HG02588 (cell line): ENCODE measurements around the gene EDDM3A.
"Not testable (repeated sequence)": the region's sequence is repeated elsewhere in the genome, so short reads cannot be mapped to it uniquely, and the experiment has no call there.

ENCODE experiments used
- ATAC-seq: cut with Tn5 transposase; IDR thresholded peaks from one replicate; pipeline ENCODE4 v1.9.1; 2021; ENCODE audit warnings: mild to moderate bottlenecking, moderate library complexity; ENCODE audit not compliant: unreplicated experiment

EDDM3A gene

GRCh38 chr14:20732979-20733635 lies 12.6 kb upstream of the EDDM3A start:
- no peak for ATAC-seq

GRCh38 chr14:20733684-20734429 lies 11.8 kb upstream of the EDDM3A start:
- ATAC-seq: no peak

GRCh38 chr14:20734430-20734806 lies 11.3 kb upstream of the EDDM3A start:
- ATAC-seq: peak; percentile 50

DNA sequence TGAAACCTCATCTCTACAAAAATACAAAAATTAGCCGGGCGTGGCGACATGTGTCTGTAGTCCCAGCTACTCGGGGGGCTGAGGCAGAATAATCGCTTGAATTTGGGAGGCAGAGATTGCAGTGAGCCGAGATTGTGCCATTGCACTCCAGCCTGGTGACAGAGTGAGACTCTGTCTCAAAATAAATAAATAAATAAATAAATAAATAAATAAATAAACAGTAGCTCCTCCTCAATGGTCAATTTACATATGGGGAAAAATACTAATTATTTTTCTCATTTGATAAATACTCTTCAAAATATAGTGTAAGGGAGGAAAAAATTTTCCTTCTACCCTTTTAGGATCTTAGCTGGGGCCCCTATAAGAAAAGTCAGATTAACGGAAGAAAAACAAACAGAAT lies 7.4 kb upstream of the EDDM3A start:
- not testable (repeated sequence) for ATAC-seq

- ATAC-seq: no peak
Measured at GRCh38 chr14:20742132-20742531, 3.6 kb upstream of the EDDM3A start.

- no peak for ATAC-seq
Measured at GRCh38 chr14:20743556-20743955, 2.1 kb upstream of the EDDM3A start.

GRCh38 chr14:20746566-20746965 lies 879 bp downstream of the EDDM3A start:
- no peak for ATAC-seq

GRCh38 chr14:20748439-20748838 lies 2.8 kb downstream of the EDDM3A start:
- ATAC-seq: no peak

- ATAC-seq: no peak
Measured at GRCh38 chr14:20750194-20750593, 4.5 kb downstream of the EDDM3A start.

DNA sequence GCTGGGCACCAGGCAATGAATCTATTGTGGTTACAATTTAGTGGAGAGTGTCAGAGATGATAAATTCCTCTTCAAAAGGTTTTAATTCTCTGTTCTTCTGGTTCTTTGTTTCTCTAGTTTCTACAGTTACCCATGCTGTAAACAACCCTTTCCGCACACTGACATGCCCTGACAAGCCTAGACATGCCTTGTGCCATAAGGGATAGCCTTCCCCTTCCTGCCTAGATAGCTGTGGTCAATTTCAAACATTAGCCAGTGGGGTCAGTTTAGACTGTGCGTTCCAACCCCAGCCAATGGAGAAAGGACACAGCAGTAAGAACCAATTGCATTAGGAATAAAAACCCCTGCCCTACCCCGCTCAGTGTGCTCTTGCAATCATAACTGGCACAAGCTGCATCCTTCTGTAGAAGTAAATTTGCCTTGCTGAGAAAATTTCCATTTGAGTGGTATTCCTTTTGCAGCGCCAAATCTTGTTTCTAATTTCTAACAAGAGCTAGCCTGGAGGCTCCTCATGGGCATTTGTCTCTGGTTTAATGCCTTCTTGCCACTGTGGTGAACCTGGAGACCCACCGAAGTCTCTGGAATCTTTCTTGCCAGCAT lies 6.4 kb downstream of the EDDM3A start:
- no peak for ATAC-seq

DNA sequence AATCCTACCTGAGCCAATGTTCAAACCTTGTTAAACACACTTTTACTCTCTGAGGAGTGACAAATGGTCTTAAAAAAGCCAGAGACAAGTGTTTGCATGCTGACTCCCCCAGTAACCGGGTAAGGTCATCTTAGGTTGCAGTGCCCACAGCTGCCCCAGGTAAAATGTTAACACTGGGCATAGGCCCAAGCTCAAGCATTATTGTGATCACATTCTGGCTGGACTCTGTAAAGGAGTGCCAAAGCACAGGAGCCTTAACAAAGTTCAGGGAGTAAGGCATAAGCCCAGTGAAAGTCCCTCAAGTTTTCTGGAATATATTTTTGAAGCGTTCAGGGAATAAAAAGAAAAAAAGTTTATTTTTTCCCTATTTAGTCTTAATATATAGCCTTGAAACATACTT lies 8.6 kb downstream of the EDDM3A start:
- no peak for ATAC-seq

DNA sequence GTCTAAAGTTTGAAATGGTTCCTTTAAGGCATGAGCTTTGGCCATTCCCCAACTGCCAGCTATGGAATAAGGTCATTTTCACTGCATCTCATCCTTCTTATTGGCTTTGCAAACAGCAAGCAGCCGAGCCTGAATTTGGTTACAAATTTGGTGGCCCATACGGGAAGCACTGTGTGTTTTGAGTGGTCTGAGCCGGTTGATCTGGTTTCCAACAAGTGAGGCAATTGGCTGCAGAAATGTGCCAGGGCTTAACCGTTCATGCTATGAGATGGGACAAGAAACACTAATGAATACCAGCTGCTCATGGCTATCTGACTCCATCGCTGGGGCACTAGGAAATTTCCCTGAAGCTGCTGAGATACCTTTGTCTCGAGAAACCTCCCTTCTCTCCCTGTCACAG lies 9.3 kb downstream of the EDDM3A start:
- no peak for ATAC-seq

DNA sequence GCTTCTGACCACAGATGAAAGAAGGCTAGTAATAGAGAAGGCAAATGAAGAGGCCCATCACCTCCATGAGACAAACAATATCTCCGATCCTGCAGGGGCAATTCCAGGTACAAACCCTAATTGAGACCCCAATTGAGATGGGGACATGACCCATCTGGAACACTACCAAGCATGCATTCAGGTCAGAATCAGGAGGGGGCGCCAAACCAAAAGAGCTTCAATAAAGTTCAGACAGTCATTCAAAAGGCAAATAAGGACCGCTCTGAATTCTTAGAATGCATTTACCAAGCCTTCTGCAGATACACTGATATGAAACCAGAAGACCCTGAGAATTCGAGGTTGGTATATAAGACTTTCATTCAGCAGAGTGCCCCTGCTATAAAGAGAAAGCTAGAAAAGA lies 12.3 kb downstream of the EDDM3A start:
- ATAC-seq: no peak

DNA sequence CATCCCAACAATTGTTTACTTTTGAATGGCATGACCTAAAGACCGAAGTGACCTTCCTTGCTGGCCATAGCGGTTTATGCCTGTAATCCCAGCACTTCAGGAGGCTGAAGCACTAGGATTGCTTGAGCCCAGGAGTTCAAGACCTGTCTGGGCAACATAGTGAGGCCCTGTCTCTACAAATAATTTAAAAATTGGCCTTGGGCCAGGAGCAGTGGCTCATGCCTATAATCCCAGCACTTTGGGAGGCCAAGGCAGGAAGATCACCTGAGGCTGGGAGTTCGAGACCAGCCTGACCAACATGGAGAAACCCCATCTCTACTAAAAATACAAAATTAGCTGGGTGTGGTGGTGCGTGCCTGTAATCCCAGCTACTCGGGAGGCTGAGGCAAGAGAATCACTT lies 13.8 kb downstream of the EDDM3A start:
- not testable (repeated sequence) for ATAC-seq

DNA sequence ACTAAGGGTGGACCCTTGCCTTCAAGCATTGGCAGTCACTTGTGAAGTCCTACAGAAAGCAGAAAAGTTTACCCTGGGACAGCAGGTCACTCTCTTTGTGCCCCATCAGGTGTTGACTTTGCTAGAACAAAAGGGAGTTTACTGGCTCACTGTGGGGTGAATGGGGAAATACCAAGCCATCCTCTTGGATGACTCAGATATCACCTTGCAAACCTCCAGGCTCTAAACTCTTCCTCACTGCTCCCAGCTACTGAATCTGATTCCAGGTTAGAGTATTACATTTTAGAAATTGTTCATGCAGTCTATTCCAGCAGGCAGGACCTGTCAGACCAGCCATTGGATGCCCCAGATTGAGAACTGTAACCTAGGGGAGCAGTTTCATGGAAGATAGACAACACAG lies 15.3 kb downstream of the EDDM3A start:
- ATAC-seq: no peak

- ATAC-seq: no peak
Measured at GRCh38 chr14:20768593-20768892, 22.9 kb downstream of the EDDM3A start.

- no peak for ATAC-seq
Measured at GRCh38 chr14:20769421-20769820, 23.7 kb downstream of the EDDM3A start.

DNA sequence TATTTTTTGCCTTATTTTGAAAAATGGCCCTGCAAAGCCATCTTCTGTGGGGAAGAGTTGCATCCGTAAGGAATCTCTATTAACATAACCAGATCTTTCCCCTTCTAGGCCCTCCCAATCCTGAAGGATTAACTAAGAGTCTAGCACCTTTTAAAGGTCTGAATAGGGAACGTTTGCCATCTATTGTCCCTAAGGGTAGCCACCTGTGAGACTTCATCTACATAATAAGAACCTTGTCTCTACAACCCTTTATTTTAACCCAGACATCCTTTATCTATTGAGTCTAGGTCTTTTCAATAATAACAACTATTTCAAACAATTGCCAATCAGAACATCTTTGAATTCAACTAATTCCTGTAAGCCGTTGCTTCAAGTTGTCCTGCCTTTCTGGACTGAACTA lies 27.0 kb downstream of the EDDM3A start:
- no peak for ATAC-seq

DNA sequence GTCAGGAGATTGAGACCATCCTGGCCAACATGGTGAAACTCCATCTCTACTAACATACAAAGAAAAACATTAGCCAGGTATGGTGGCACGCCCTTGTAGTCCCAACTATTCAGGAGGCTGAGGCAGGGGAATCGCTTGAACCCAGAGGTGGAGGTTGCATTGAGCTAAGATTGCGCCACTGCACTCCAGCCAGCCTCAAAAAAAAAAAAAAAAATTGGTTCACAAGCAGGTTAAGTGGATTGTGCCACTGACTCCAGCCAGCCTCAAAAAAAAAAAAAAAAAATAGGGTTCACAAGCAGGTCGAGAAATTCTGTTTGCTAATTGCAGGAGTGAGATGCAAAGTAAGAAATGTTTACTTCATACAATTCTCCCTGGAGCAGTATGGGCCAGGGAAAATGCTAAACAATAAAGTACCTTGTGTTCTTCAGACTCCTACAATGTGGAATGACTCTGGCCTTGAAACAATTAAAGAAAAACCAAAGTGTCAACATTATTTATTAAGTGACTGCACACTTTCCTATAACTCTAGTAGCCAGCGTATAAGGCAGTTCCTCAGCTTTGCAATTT lies 28.7 kb downstream of the EDDM3A start:
- no peak for ATAC-seq

DNA sequence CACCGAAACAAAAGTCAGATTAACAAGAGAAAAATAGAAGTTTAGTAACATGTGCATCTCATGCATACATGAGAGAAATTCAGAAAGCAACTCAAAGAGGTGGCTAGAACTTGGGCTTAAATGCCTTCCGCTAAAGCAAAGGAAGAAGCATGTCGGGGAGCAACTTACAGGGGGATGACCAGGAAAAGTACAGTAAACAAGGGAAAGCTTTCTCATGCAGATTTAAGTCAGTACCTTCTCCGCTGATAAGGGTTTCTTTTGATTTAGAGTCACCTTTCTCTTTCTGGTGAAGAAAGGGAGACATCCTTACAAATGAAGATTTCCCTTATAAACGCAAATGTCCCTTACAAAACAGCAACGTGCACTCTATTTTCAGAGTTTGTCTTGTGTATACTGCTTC lies 29.4 kb downstream of the EDDM3A start:
- no peak for ATAC-seq

- no peak for ATAC-seq
Measured at GRCh38 chr14:20775901-20776300, 30.2 kb downstream of the EDDM3A start.

DNA sequence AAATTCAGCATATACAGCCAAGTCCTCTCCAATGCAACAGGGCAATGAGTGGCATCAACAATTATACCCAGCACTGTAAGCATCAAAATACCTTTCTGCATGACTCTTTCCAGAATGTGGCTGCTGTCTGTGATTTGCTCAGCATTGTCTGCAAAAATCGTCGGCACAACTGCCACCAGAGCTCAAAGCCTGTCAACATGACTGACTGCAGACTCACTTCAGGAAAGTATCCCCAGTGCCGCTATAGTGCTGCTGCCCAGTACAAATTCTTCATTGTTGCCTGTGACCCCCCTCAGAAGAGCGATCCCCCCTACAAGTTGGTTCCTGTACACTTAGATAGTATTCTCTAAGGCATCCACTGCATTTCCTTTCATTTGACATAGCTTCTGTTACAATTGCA lies 36.1 kb downstream of the EDDM3A start:
- ATAC-seq: no peak
